Fibroblast of the aortic adventitia (primary cell): ENCODE data around the gene KICS2. TPM values are rescaled to one million over a fixed set of nuclear protein-coding genes. Genes with fewer than 3 reads are reported as not detected.
A peak's percentile ranks its signal among the peaks of the same experiment; 100 is the strongest.

Experiments used
- DNase-seq: peaks from one replicate; pipeline ENCODE4 v3.0.0-alpha.2; 2010; ENCODE audit warnings: low read depth
- H3K4me3 ChIP-seq: 2 replicates; pipeline ENCODE4 v1.5.1; 2011; ENCODE audit warnings: low read depth, mild to moderate bottlenecking, control low read depth, low read length, moderate library complexity
- CTCF ChIP-seq: IDR thresholded peaks from 2 replicates; pipeline ENCODE4 v1.5.1; 2011; ENCODE audit warnings: mild to moderate bottlenecking, low read length, control low read depth, inconsistent platforms; ENCODE audit not compliant: insufficient read depth
- total RNA-seq: library from RNA; depleted of rRNA; stranded (reverse); fragments of >200 nt; gene quantifications from 2 replicates; pipeline ENCODE4 v1.2.3, GENCODE V29; 2012; ENCODE audit warnings: low replicate concordance

The KICS2 gene
- total RNA-seq, 1 donor: 9.0 TPM

GRCh38 chr12:64258576-64258975 is 36.5 kb upstream of the KICS2 start:
- DNase-seq: no peak
- H3K4me3 ChIP-seq: no peak overlapping the region
- no peak for TF ChIP-seq CTCF

GRCh38 chr12:64256166-64256800 is 34.2 kb upstream of the KICS2 start:
- DNase-seq: peak; percentile 85
- peak; percentile 66 for TF ChIP-seq CTCF
- H3K4me3 ChIP-seq: no peak overlapping the region

- peak; percentile 18 for DNase-seq
- TF ChIP-seq CTCF: no peak
Measured at GRCh38 chr12:64255249-64255648, 33.2 kb upstream of the KICS2 start.

GRCh38 chr12:64253356-64253755 is 31.3 kb upstream of the KICS2 start:
- DNase-seq: no peak

More at GRCh38 chr12:64255249-64255648, 33.2 kb upstream of the KICS2 start:
- H3K4me3 ChIP-seq: no peak overlapping the region

GRCh38 chr12:64252681-64253080 is 30.6 kb upstream of the KICS2 start:
- no peak overlapping the region for H3K4me3 ChIP-seq
- peak; percentile 92 for DNase-seq
- TF ChIP-seq CTCF: no peak

More at GRCh38 chr12:64253356-64253755, 31.3 kb upstream of the KICS2 start:
- TF ChIP-seq CTCF: no peak
- H3K4me3 ChIP-seq: no peak overlapping the region

GRCh38 chr12:64243809-64244208 is 21.7 kb upstream of the KICS2 start:
- TF ChIP-seq CTCF: no peak
- no peak for DNase-seq

GRCh38 chr12:64240781-64241180 is 18.7 kb upstream of the KICS2 start:
- no peak for DNase-seq
- TF ChIP-seq CTCF: no peak
- no peak overlapping the region for H3K4me3 ChIP-seq

More at GRCh38 chr12:64243809-64244208, 21.7 kb upstream of the KICS2 start:
- H3K4me3 ChIP-seq: no peak overlapping the region
